Stimulated activated CD8-positive, alpha-beta memory T cell treated with anti-CD3 and anti-CD28 coated beads, Interleukin-4, amount 100 ng/mL, for 4 hours (primary cell): ENCODE data around the gene MARCHF3.
"Not testable (repeated sequence)": the region's sequence is repeated elsewhere in the genome, so short reads cannot be mapped to it uniquely, and the experiment has no call there.

Experiments
- DNase-seq, 2 donors: peaks; one replicate each; pipeline ENCODE4 v3.0.0-alpha.2; 2020; ENCODE audit warnings: low read depth in 2 of 2, low spot score in 1 of 2

Gene MARCHF3

DNA sequence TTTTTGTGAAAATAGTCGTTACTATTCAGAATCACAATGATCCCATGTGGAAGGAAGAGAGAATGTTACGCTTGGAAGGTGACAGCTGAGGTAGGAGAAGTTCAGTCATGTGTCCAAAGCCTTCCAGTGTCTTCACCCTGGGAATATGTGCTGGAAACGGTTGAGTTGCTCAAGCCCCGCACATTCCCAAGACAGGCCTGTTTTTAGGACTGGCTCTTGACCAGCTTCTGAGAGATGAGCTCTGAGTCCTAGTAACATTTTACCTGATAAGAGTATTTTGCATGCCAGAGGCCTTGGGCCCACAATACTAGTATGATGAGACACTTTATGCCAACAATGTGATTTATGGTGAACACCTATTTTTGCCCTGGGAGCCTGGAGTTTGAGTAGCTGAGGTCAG lies 151.7 kb downstream of the MARCHF3 start:
- no peak for DNase-seq

DNA sequence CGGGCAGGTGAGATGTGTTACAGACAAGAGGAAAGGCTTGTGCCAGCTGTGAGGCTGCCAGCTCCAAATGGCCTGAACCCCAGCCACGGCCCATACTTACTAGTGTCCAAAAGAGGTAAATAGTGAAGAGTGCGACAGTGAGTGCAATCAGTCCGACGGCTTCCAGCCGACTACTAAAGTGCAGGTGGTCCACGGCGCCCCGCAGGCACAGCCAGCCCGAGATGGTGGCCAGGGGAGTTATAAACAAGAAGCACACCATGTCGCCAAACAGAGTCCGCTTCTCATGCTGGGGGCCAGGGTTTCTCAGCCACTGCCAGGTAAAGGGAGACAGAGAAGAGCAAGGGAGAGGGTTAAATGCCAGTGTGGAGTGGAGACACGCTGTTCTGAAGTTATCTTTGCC lies 152.3 kb downstream of the MARCHF3 start:
- no peak for DNase-seq

DNA sequence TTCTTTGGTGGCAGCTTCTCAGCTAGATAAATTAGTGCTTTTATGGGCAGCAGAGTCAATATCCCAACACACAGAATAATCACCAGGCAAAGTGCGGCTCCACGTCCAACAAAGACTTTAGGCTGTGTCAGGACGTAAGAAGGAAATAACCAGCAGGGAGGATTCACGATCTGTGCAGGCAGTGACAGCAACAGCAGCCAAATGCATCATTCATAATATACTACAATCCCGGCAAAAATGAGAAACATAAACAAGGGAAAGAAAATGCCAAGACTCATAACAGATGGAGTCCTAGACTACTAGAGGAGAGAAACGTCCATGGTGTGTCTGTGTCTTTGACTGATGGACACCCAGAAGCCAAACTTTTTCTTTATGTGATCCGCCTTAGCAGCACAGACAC lies 152.8 kb downstream of the MARCHF3 start:
- DNase-seq: no peak

DNA sequence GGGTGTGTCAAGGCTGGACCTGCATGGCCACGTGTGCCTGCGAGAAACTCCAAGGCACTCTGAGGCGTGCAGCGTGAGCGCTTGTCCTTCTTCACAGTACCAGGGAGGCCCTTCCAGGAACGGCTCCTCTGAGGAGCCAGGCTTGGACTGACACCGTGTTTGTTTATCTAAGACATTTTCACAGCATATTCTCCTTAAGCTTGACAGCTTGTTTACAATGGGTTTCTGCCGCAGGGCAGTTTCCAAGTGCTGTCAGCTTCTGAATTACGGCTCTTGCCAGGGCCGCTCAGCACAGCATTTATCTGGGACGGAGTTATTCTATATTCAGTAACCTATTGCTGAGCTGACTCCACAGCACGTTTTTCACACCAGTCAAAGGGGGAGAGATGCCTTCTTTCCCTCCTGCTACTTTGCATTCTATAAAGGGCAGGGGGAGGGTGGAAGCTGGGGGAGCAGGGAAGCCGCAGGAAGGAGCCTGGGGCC lies 155.0 kb downstream of the MARCHF3 start:
- no peak for DNase-seq

DNA sequence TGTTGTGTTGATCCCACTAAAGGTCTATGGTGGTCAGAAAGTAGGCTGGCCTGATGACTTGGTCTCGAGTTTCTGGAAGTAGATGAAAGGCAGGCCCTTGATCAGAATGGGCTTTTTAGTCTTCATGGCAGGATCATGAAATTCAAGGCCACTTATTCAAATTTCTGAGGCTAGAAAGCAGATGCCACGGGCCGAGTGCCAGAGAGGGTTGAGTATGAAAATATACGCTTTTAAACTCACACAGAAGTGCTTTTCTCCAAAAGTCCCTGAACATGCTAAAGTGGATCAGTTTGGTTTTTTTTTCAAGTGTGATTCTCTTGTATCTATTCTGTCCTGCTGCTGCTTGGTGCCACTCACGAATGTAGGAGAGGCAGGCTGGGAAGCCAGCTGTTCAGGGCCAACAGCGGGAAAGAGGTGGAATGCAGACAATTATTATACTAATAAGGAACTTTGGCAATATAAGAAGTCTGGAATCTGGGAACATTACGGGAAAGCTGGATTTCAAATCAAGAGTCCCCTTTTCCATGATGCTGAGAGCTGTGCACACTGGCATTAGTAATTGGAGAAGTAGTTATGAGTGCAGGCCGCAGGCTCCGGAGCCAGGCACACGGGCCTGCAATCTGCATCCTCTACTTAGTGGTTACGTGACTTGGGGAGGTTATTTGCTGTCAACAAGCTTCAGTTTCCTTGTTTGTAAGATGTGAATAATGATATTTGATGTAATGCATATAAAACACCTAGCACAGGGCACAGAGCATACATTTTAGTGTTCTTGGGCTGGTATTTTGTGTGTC lies 157.6 kb downstream of the MARCHF3 start:
- DNase-seq: no peak

DNA sequence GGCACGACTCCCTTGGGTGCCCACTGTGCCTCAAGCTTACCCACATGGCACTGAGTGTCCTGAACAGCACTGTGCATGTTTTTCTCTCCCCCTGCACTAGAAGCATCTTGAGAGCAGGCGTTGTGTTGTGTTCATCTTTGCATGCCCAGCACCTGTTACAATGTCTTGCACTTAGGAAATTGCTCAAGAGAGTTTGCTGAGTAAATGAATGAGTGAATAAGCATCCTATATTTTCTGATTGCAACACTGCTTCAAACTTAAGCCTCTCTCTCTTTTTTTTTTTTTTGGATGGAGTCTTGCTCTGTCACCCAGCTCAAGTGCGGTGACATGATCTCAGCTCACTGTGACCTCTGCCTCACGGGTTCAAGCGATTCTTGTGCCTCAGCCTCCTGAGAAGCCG lies 158.9 kb downstream of the MARCHF3 start:
- no peak for DNase-seq

DNA sequence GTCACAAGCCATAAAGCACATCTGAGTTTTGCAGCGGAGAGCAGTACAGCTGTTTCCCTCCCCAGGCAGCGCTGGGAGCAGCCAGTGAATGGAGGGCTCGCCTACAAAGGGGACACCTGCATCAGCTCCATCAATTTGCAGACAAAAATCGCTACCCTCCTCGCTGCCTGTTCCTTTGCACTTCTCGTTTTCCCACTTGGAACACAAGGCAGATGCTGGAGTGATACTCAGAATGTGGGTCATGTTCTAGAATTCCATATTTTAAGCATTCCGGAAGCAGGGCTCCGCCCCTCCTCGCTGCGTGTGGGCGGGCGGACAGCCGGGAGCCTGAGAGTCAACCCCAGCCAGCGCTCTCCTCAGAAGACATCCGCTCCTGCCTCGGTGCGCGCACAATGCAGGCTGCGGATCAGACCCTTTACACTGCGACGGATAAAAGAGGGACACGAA lies 161.3 kb downstream of the MARCHF3 start:
- DNase-seq: no peak

DNA sequence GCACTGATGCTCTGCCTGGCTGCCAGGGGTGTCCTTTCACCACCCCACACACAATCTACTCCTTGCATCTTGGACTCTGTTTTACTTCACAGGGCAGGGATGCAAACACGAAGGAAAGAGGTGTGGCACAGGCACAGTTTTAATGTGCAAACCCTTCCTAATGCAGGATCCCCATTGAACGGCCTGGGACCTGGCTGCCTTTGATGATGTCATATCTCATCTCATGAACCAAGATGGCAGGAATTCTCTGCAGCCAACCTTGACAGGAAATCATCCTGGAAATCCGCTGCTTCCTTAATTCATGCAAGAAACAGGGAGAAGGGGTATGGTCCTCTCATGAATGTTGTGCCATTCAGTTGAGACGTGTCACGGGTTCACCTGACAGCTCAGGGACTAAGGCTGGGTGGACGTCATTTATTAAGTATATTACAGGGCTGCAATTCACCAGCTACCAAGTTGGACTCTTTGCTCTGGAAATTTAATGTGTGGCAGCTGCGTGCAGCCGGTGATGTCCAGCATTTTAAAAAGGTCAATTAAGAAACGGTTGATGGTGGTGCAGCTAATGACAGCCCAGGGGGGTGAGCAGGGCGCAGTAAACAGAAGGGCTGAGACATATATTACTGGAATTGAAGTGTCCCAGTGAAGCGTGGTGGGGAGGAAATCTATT lies 161.9 kb downstream of the MARCHF3 start:
- DNase-seq: no peak

DNA sequence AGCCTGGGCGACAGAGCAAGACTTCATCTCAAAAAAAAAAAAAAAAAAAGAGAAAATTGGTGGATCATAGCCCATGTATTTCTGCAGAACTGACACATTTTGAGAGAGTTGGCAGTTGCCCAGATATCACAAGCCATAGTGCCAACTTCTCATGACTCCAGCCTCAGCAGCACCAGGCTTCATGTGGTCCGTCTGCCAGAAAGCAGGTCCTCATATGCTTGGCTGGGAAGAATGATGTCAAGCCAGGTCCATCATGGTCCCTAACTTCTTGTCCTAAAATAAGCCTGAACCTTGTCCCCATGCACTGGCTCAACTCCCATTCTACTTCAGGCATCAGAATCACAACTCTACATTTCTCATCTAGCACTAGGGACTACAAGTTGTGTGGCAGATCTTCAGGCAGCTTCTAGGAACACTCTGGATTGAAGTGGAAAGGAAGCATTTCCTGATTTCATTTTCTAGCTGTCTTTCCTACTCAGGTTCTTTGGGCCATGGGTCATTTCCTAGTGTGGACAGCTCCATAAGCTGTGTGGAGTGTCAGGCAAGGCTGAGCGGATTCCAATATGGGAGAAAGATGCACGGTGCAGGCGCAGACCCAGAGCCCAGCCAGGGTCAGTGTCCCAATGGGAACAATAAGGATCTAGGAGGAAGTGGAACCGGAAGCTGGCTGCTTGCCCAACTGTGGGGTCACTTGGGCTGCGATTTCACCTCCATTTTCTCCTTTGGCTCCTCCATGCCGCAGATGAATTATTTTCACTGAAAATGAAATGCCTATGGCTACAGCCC lies 163.3 kb downstream of the MARCHF3 start:
- no peak for DNase-seq

DNA sequence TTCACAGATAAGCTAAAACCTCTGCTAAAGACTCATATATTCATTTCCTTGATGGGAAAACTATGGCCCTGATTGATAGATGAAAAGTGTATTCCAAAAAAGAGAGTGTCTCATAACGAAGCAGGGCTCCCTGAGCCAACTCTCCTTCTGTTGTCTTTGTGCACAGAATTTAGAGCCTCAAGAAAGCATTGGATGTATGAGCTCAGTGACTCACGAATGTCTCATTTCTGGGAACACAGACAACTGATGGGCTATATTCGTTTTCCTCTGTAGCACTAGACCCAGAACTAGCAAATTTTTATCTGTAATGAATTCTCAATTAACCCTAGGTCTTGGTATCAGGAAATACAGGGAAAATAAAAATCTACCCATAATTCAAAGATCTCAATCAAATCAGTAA lies 165.1 kb downstream of the MARCHF3 start:
- no peak for DNase-seq

DNA sequence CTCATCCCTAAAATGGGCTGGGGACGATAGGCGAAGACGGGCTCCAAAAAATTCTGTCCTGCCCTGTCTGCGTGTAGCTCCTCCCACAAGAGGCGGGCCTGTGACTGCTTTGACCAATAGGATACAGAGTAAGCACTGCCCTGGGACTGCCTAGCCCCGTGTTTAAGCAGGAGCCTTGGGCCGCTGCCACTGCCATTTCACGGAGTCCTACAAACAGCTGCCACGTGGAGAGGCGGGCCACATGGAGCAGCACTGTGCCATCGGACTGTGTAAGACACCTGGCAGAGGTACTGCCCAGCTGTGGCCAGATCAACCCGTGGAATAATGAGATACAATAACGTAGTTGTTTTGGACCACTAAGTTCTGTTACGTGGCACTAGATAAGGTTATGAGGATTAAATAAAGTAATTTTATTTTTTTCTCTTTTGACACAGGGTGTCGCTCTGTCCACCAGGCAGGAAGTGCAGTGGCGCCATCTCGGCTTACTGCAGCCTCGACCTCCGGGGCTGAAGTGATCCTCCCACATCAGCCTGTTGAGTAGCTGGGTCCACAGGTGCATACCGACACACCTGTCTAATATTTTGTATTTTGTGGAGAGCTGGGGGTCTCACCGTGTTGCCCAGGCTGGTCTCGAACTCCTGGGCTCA lies 166.2 kb downstream of the MARCHF3 start:
- no peak for DNase-seq

DNA sequence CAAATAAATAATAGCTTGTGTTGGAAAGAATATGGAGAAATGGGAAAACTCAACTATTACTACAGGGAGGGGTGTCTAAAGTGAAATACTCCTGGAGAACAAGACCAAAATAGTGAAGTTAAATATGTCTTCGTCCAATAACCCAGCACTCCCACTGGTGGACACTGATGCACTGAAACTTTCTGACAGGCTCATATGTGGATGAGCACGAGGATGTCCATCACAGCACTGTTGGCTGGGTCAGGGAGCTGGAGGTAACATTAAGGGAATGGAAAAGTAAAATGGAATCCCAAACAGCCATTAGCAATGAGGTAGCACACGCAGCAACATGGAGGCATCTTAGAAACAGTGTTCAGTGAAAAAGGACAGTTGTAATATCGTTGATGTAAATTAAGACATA lies 167.0 kb downstream of the MARCHF3 start:
- no peak for DNase-seq

DNA sequence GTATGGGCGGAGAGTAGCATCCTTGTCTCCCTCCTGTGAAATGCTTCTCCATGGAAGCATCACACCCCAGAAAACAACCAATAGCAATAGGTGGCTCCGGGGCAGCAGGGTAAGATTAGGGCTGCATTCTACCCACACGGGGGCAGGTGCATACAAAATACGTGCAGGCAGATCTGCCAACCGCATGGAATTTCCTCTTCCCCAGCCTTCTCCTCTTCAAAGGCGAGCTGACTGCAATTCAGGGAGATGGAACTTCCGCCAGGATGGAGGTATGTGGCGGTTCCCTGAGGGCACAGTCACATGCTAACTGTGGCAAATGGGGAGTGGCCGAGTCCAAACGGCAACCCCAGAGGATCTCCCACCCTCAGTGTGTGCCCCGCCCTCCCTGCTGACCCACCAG lies 171.9 kb downstream of the MARCHF3 start:
- no peak for DNase-seq

DNA sequence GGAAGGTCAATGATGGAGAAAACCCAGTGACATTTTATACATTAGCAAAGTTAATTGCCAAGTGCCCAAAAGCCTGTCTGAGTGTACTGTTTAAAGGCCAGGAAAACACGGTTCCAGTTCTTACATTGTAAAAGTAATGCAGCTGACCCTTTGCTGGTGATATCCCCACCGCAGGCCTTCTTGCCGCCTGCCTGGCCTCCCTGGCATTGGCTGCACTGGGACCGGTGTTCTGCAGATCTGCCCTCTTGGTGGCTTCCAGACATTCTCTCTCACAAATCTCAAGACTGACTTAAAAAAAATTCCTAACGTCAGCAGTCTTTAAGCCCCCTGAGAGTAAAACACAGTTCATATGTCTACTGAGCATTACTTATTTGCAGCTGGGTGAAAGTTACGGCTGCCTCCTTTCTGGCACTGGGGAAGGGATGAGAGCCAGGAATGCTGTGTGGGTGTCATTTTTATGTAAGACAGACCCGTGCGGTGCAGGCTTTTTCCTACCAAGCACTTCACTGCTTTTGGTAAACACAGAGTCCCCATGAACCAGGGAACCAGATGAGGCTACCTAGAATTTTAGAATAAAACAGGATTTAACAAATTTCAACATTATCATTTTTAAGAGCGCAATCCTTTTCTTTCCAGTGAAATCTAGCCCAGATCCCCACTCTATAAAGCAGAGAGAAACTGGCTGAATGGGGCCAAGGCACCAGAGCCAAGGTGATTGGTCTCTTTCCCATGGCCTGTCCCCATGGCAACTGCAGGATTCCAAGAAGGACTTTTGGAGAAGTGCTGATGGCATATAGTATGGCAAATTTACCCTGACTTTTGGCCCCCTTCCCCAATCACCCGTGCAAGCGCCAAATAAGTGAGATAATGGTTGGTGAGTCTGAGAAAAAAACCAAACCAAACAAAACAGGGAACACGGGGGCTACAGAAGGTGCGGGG lies 172.6 kb downstream of the MARCHF3 start:
- no peak for DNase-seq

DNA sequence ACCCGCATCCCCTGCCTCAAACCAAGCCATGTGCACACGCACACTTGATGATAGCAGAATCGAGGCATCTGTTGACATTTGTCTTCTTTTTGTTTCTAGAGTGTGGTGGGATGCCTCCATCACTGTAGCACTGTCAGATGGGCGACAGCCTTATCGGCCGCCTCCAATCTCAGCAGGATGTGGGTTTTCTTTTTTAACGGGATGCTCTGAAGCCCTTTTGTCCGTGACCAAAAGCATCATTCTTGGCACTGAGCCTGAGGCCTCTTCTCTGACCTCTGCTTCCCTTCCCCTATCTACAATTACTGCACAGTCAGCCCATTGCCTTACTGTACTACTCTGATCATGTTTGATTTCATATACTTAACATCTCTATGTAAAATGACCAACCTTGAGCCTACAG lies 175.1 kb downstream of the MARCHF3 start:
- DNase-seq: no peak

DNA sequence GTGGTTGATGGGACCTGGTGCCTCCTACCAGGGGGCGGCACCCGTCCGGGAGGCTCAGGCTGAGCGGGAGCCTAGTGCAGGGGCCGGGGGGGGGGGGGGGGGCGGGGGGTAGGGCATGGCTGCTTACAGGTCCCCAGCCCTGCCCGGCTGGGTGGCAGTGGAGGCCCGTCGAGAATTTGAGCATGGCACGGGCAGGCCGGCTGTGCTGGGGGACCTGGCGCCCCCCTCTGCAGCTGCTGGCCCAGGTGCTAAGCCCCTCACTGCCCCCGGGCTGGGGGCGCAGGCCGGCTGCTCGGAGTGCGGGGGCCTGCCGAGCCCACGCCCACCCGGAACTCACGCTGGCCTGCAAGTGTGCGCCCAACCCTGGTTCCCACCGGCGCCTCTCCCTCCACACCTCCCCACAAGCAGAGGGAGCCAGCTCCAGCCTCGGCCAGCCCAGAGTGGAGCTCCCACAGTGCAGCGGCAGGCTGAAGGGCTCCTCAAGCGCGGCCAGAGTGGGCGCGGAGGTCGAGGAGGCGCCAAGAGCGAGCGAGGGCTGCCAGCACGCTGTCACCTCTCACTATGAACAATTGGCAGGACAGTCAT lies 175.7 kb downstream of the MARCHF3 start:
- DNase-seq: no peak

DNA sequence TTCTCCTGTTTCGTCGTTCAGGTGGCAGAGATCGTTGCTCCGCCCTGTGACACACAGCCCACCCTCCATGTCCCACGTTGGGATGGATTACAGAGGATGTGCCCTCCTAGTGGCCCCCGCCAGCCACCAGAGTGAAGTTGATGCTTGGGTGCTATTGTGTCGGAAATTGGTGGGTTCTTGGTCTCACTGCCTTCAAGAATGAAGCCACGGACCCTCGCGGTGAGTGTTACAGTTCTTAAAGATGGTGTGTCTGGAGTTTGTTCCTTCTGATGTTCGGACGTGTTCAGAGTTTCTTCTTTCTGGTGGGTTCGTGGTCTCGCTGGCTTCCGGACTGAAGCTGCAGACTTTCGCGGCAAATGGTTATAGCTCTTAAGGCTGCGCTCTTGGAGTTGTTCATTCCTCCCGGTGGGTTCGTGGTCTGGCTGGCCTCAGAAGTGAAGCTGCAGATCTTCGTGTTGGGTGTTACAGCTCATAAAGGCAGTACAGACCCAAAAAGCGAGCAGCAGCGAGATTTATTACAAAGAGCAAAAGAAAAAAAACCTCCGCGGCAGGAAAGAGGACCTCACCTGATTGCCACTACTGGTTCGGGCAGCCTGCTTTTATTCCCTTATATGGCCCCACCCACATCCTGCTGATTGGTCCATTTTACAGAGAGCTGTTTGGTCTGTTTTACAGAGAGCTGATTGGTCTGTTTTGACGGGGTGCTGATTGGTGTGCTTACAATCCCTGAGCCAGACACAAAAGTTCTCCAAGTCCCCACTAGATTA lies 176.6 kb downstream of the MARCHF3 start:
- not testable (repeated sequence) for DNase-seq

DNA sequence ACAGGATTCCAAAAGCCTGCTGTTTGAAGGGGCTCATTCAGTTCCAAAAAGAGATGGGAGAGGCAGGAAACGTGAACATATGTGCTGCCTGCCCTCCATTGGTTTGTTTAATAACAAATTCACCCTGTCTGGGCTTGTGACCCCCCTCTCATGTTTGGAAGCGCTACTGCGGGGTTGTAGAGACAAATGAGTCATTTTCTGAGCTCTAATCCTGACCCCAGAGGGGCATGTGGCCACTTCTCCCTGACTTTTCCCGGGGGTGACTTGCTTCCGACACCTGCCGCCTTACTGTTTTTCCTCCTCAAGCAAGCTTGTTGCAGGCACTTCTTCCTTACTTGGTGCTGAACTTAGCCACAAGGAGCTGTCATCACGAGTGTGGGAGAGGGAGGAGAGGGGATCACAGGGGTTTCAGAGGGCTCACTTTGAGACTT lies 177.5 kb downstream of the MARCHF3 start:
- no peak for DNase-seq

DNA sequence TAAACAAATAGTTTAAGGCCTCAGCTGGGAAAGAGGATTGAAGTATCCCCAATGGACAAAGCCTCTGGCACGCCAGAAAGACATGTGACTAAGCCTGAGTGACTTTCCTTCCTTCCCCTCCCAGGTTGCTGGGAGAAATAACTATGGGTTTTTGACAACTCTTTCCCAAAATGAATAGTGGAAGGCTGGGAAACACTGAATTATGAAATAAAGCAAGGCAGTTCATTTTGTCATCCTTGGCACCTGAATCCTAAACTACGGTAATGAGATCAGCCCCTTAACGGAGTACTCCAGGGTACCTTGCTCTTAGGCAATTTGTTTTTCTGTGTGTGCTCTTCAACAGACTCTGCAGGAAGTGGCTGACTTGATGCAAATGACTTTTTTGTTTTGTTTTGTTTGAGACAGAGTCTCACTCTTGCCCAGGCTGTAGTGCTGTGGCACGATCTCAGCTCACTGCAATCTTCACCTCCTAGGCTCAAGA lies 178.2 kb downstream of the MARCHF3 start:
- DNase-seq: no peak
